GM18511 (cell line): ENCODE data around the gene NPIPA5.
"Not testable (repeated sequence)": the region's sequence is repeated elsewhere in the genome, so short reads cannot be mapped to it uniquely, and the experiment has no call there.

Experiments used
- ATAC-seq: cut with Tn5 transposase; IDR thresholded peaks from one replicate; pipeline ENCODE4 v1.9.1; 2021; ENCODE audit warnings: mild to moderate bottlenecking, moderate library complexity; ENCODE audit not compliant: unreplicated experiment

NPIPA5 gene

GRCh38 chr16:15393025-15393424 lies 14.9 kb upstream of the NPIPA5 start:
- ATAC-seq: not testable (repeated sequence)

DNA sequence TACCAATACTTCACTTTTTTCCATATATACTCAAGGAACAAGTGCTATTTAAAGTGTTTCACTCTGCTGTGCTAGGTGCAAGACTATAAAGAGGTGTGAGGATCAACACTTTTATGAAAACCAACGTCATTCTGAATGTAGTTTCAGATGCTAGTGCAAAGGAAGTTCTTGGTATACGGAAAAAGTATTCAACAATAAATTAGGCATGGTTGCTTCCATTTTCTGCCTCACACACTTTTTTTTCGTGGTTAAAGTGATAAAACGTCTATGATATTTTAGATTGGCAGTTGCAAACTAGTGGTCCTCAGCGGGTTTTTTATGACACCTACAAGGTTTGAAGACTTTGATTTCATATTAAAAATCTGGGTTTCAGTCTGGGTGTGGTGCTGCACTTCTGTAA lies 11.8 kb upstream of the NPIPA5 start:
- not testable (repeated sequence) for ATAC-seq

GRCh38 chr16:15388060-15388459 lies 10.0 kb upstream of the NPIPA5 start:
- ATAC-seq: not testable (repeated sequence)

DNA sequence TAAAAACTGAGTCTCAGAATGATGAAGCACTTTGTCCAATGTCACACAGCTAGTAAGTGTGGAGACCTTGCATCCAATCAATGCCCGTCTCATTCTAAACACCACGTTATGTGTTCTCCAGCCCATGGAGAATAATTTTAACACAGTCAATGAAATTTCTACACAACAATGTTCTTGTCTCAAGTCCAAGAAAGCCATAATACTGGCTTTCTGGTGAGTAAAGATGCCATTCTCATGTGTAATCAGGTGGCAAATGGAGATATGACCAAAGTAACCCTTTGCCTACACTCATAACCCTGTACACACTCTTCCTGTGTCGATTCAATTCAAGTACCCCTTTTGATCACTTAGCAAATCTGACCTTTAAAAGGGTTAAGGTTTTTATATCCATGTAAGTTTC lies 4.7 kb upstream of the NPIPA5 start:
- not testable (repeated sequence) for ATAC-seq

GRCh38 chr16:15357495-15357894 lies 20.6 kb downstream of the NPIPA5 start:
- not testable (repeated sequence) for ATAC-seq

- ATAC-seq: not testable (repeated sequence)
Measured at GRCh38 chr16:15354846-15355245, 23.2 kb downstream of the NPIPA5 start.

- not testable (repeated sequence) for ATAC-seq
Measured at GRCh38 chr16:15352852-15353251, 25.2 kb downstream of the NPIPA5 start.

DNA sequence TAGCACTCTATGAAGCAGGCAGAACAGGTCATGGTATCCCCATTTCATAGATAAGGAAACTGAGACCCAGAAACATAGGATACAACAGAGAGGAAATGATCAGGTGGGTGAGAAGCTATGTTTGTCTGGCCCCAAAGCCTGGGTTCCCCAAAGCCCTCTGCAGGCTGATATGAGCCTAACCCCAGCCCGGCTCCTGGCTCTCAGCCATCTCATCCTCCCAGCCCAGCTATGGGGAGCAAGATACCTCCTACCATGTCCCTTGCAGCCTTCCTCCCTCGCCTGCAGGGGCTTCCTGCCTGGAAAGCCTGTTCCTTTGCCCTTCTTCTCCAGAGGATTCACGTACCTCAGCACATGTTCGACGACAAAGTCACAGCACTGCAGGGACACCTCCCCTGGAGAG lies 26.3 kb downstream of the NPIPA5 start:
- ATAC-seq: not testable (repeated sequence)

DNA sequence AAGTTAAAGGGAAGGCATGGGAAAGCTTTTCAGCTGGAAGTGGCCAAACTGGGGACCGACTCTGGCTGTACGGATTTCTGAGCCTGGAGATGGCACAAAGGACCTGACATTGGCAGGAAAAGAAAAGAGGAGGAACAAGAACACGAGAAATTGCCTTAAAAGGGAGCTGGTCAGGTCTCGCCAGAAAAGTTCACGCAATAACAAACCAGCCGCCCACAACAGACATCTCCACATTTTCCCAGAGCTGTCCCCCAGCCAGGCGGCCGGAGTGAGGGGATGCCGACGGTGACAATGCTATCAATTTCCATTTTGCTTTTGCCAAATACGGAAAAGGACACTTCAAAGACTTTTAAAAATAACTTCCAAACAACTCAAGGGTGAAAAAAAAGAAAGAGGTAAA lies 26.8 kb downstream of the NPIPA5 start:
- ATAC-seq: not testable (repeated sequence)

GRCh38 chr16:15348721-15349120 lies 29.4 kb downstream of the NPIPA5 start:
- not testable (repeated sequence) for ATAC-seq

- ATAC-seq: not testable (repeated sequence)
Measured at GRCh38 chr16:15342337-15342736, 35.8 kb downstream of the NPIPA5 start.

- not testable (repeated sequence) for ATAC-seq
Measured at GRCh38 chr16:15338986-15339385, 39.1 kb downstream of the NPIPA5 start.

DNA sequence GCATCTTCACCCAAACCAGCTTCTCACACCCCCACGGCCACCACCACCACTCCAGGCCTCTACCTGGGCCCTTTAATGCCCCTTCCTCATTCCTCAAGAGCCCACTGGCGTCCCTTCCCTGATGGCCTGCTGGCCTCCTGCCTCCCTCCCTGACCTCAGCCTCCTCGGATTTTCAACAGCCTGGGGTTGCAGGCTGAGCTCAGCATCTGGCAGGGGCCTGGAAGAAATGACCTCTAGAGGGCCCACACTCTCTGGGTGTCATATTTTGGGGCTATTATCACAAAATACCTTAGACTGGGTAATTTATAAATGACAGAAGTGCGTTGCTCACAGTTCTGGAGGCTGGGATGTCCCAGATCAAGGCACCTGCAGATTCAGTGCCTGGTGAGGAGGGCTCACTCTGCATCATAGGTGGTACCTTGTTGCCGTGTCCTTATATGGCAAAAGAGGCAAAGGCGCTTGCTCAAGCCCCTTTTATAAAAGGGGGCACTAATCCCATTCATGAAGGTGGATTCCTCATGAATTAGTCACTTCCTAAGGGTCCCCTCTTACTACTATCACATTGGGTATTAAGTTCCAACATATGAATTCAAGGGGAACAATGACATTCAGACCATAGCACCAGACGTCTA lies 40.0 kb downstream of the NPIPA5 start:
- not testable (repeated sequence) for ATAC-seq

DNA sequence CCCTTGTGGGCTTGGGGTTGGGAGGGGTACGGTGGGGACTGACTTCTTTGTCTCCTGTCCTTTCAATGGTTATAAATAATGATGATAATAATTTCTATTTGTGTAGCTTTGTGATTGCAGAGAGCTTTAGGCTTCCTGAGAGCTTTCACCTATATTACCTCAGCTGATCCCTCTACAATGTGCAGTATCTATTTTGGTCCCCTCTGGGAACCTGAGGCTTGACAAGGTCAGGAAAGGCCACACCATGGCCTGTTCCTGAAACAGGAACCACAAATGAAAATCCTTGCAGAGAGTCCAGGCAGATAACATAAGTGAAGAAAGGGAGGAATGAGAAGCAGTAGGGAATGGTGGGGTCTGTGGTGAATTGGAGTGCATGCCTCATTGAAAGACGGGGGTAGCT lies 42.5 kb downstream of the NPIPA5 start:
- ATAC-seq: not testable (repeated sequence)

GRCh38 chr16:15333969-15334368 lies 44.1 kb downstream of the NPIPA5 start:
- not testable (repeated sequence) for ATAC-seq

- ATAC-seq: not testable (repeated sequence)
Measured at GRCh38 chr16:15330978-15331377, 47.1 kb downstream of the NPIPA5 start.

- not testable (repeated sequence) for ATAC-seq
Measured at GRCh38 chr16:15324954-15325353, 53.1 kb downstream of the NPIPA5 start.

GRCh38 chr16:15323373-15323772 lies 54.7 kb downstream of the NPIPA5 start:
- not testable (repeated sequence) for ATAC-seq

- not testable (repeated sequence) for ATAC-seq
Measured at GRCh38 chr16:15321221-15321620, 56.9 kb downstream of the NPIPA5 start.

GRCh38 chr16:15314562-15314961 lies 63.5 kb downstream of the NPIPA5 start:
- ATAC-seq: not testable (repeated sequence)
